Body of pancreas (tissue), 4 donors: ENCODE measurements around the gene C11orf91. TPM values are rescaled to one million over a fixed set of nuclear protein-coding genes. Genes with fewer than 3 reads are reported as not detected.

Source experiments
- ATAC-seq: fragments of 150-250 bp; one replicate; pipeline ENCODE4 v1.9.1; 2016
- DNase-seq, 4 donors: peaks; one replicate each; pipeline ENCODE4 v3.0.0-alpha.2; 2019
- H3K27ac ChIP-seq, 4 donors: fragments of 200-600 bp; sonication (generic); 1 replicate in 3 of 4; 2 replicates in 1 of 4; pipeline versions ENCODE4 v1.5.1 to v1.6.1; 2016 to 2019; ENCODE audit warnings: mild to moderate bottlenecking in 1 of 4, mixed read lengths in 1 of 4, moderate library complexity in 1 of 4
- H3K27me3 ChIP-seq, 2 donors: fragments of 200-600 bp; sonication (generic); one replicate each; pipeline ENCODE4 v1.6.0; 2016; ENCODE audit warnings: mild to moderate bottlenecking in 1 of 2
- H3K36me3 ChIP-seq, 2 donors: fragments of 200-600 bp; sonication (generic); replicated peaks in 1 of 2; 2 replicates each; pipeline ENCODE4 v1.5.1; 2016; ENCODE audit warnings: low read depth in 2 of 2; ENCODE audit not compliant: insufficient read depth in 1 of 2
- H3K4me1 ChIP-seq: fragments of 200-600 bp; sonication (generic); one replicate; pipeline ENCODE4 v1.6.0; 2016
- H3K4me3 ChIP-seq, 2 donors: fragments of 200-600 bp; sonication (generic); 1 replicate in 1 of 2; 2 replicates in 1 of 2; pipeline ENCODE4 v1.5.1; 2016 to 2019
- H3K9me3 ChIP-seq, 3 donors: fragments of 200-600 bp; sonication (generic); 1 replicate in 2 of 3; 2 replicates in 1 of 3; pipeline ENCODE4 v1.5.1; 2016
- CTCF ChIP-seq, 7 experiments: fragments of 450-650 bp in 4 of 7; fragments of 200-600 bp in 3 of 7; sonication (generic) in 3 of 7; IDR thresholded peaks; one replicate each; pipeline ENCODE4 v1.5.1; 2016 to 2019; ENCODE audit warnings: antibody characterized with exemption in 7 of 7
- POLR2A ChIP-seq, 3 donors: fragments of 450-650 bp; IDR thresholded peaks; one replicate each; pipeline ENCODE4 v1.6.1; 2016; ENCODE audit warnings: antibody characterized with exemption in 3 of 3, mild to moderate bottlenecking in 2 of 3
- WGBS, 2 donors: methylation state at CpG; one replicate each; pipeline ENCODE4 v1.1.5; 2017; 5-methylcytosine and 5-hydroxymethylcytosine counted together
- intact Hi-C: fragments of 100-400 bp; cut with DNase I; formaldehyde crosslinking; loops from one replicate; pipeline ENCODE4 v1.15.1; 2023
- total RNA-seq, 2 donors: library from RNA; depleted of rRNA; stranded (reverse); fragments of >200 nt; gene quantifications; one replicate each; pipeline ENCODE4 v1.1.0, GENCODE V29; 2016

Gene C11orf91
- total RNA-seq, 2 donors from 2014 or later = not detected

GRCh38 chr11:33741806-33742205, 41.2 kb upstream of the C11orf91 start:
- DNase-seq (no peak), ATAC-seq (no peak)
- intact Hi-C loops = no loop called here
- H3K4me3 ChIP-seq = no peak overlapping the region
- H3K27ac ChIP-seq = no peak overlapping the region
- 85 to 90% methylated on average over 7 of the region's 7 CpGs for WGBS, 2 donors
- no peaks in the 10 kb centered on the region for H3K9me3 ChIP-seq
- H3K27me3 ChIP-seq = no peaks in the 10 kb centered on the region
- TF ChIP-seq POLR2A (IDR thresholded peaks at IDR 0.05) (no peak), CTCF (IDR thresholded peaks at IDR 0.05) (no peak)
- peaks cover 0 to 7% of the 10 kb centered on the region in 2 donors for H3K36me3 ChIP-seq
- H3K4me1 ChIP-seq = peaks cover 10% of the 10 kb centered on the region

GRCh38 chr11:33737362-33737821, 36.8 kb upstream of the C11orf91 start:
- H3K27me3 ChIP-seq = no peaks in the 10 kb centered on the region
- no peak overlapping the region for H3K4me3 ChIP-seq
- WGBS, 2 donors = 42% methylated on average over 3 of the region's 3 CpGs
- H3K36me3 ChIP-seq = no peaks in the 10 kb centered on the region
- H3K4me1 ChIP-seq = peaks cover 30% of the 10 kb centered on the region
- no peak for TF ChIP-seq CTCF (IDR thresholded peaks at IDR 0.05)
- TF ChIP-seq POLR2A (IDR thresholded peaks at IDR 0.05) = no peak
- H3K27ac ChIP-seq = peak overlapping the region in 3 of 4 donors; percentile 85 to 93 (median 91)
- no peak for DNase-seq
- no peak for ATAC-seq
- H3K9me3 ChIP-seq = no peaks in the 10 kb centered on the region
- intact Hi-C loops = no loop called here

- intact Hi-C loops = no loop called here
- Histone ChIP-seq H3K4me3 (peak within 1 kb of the TSS; percentile 71 to 78), H3K27ac (peak within 1 kb of the TSS; percentile 70 to 93 (median 88)), H3K4me1 (peaks cover 30% of the 10 kb centered on the region), H3K9me3 (no peaks in the 10 kb centered on the region), H3K36me3 (no peaks in the 10 kb centered on the region), H3K27me3 (no peaks in the 10 kb centered on the region)
- TF ChIP-seq POLR2A (IDR thresholded peaks at IDR 0.05) (peak; percentile 87 to 97 (median 96)), CTCF (IDR thresholded peaks at IDR 0.05) (no peak)
- ATAC-seq = peak; percentile 96
- WGBS, 2 donors = 1% methylated on average over 13 to 33 of the region's 48 CpGs
- DNase-seq = peak; percentile 97 to 99 (median 97)
Measured at GRCh38 chr11:33736148-33736812, 35.7 kb upstream of the C11orf91 start, which contains the start of gene CD59. Gene CD59 (minus strand): TSS chr11:33736423. CDS start chr11:33722445, 13,978 bp downstream.

GRCh38 chr11:33735271-33736147, 34.9 kb upstream of the C11orf91 start:
- TF ChIP-seq CTCF (IDR thresholded peaks at IDR 0.05) (peak in 3 of 7 experiments; percentile 1 to 41 (median 25)), POLR2A (IDR thresholded peaks at IDR 0.05) (no peak)
- peaks cover 30% of the 10 kb centered on the region for H3K4me1 ChIP-seq
- WGBS, 2 donors = 1 to 3% methylated on average over 43 to 53 of the region's 53 CpGs
- H3K4me3 ChIP-seq = peak overlapping the region; percentile 71 to 78
- peak overlapping the region; percentile 70 to 93 (median 88) for H3K27ac ChIP-seq
- H3K9me3 ChIP-seq = no peaks in the 10 kb centered on the region
- no peaks in the 10 kb centered on the region for H3K27me3 ChIP-seq
- intact Hi-C loops = no loop called here
- DNase-seq = peak; percentile 32 to 57 (median 38)
- no peaks in the 10 kb centered on the region for H3K36me3 ChIP-seq
- peak; percentile 21 for ATAC-seq
